Measurements from ENCODE around the gene NDST1. TPM values are rescaled to one million over a fixed set of nuclear protein-coding genes. Genes with fewer than 3 reads are reported as not detected.

Gene NDST1
- total and polyA plus RNA-seq, 2 of the 8 experiments (the other 6 are each of a cell fraction or from before 2014, with no cell fraction given), result 27.0 to 72.0 TPM

DNA sequence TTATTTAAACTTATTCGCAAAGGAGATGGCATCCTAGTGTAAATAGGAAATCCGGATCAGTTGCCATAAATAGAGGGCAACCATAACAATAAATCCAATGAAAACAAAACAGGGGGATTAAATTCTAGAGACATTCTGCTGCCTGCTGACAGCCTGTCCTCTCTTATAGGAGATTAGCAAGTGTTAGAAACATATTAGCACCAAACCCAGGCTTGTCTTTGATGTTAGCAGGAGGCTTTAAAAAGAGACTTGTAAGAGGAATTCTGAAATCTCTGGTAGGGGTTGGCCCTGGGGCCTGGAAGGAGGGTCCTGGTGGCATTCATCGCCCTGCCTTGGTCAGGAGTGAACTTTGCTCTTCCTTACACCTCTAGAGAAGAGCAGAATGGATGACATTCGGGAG, 21.6 kb downstream of the NDST1 start:
- H3K4me1 ChIP-seq (replicated peaks in 1 of 4; ENCODE audit: control insufficient read depth in 3 of 4, insufficient read depth in 4 of 4, low read length in 3 of 4), result peaks cover 7 to 18% (median 13%) of the 10 kb centered on the region in 4 experiments
- FAIRE-seq, result no peak
- H3K27ac ChIP-seq (ENCODE audit: low read depth, low read length), result no peak overlapping the region
- H2BK15ac ChIP-seq (ENCODE audit: low read length), result no peak overlapping the region
- no peak overlapping the region for H4K8ac ChIP-seq (ENCODE audit: extremely low read depth, insufficient read depth, low read length)
- H3K18ac ChIP-seq (ENCODE audit: extremely low read depth, low read length), result no peak overlapping the region
- H3K4me3 ChIP-seq (ENCODE audit: extremely low read depth in 1 of 4, insufficient read depth in 2 of 4, low read depth in 3 of 4, low read length in 4 of 4), result no peak overlapping the region
- no peak overlapping the region for H2BK5ac ChIP-seq (ENCODE audit: low read depth, low read length)
- no peak overlapping the region for H2BK120ac ChIP-seq (replicated peaks; ENCODE audit: low read depth, low read length)
- peaks cover 0 to 27% of the 10 kb centered on the region in 2 experiments; a peak in 2 of 4 replicates for H3K79me2 ChIP-seq (ENCODE audit: control insufficient read depth in 1 of 2, insufficient read depth in 2 of 2, low read length in 2 of 2)
- no peak overlapping the region for H3K4ac ChIP-seq (replicated peaks; ENCODE audit: insufficient read length, low read depth, low read length)
- ChIA-PET POLR2A (ENCODE audit: partially characterized antibody) (interaction anchor here (0.8 to 2.0 kb wide), 9 partner anchors 18 to 87 kb away, joined by 3 to 7 read pairs (median 4); no protein-coding TSS in a partner anchor), CTCF (ENCODE audit: partially characterized antibody) (interaction anchor here (1.1 to 15.3 kb wide), 7 partner anchors 10 to 80 kb away, joined by 3 to 229 read pairs (median 11); partner anchors contain the start of gene NDST1)
- no peak overlapping the region for H2BK12ac ChIP-seq (ENCODE audit: low read depth, low read length)
- H3K79me1 ChIP-seq (ENCODE audit: low read depth, low read length), result peaks cover 15% of the 10 kb centered on the region
- no peak overlapping the region for H2AFZ ChIP-seq (ENCODE audit: low read length)
- H2BK20ac ChIP-seq (ENCODE audit: low read length), result no peak overlapping the region
- no peak overlapping the region for H3K56ac ChIP-seq (replicated peaks; ENCODE audit: insufficient read length, low read depth, low read length)
- H4K5ac ChIP-seq (ENCODE audit: insufficient read length, low read depth, low read length), result no peak overlapping the region
- H4K20me1 ChIP-seq (replicated peaks in 1 of 2; ENCODE audit: control insufficient read depth in 1 of 2, insufficient read depth in 2 of 2, low read length in 2 of 2), result peaks cover 15 to 30% of the 10 kb centered on the region in 2 experiments
- no peak overlapping the region; the same call in 1 of the 2 replicates for H2AK5ac ChIP-seq (ENCODE audit: low read depth, low read length)
- no peak overlapping the region for H3K9ac ChIP-seq (replicated peaks in 1 of 4; ENCODE audit: extremely low read depth in 1 of 4, low read depth in 3 of 4, low read length in 3 of 4)
- no peak overlapping the region for H3K23ac ChIP-seq (ENCODE audit: insufficient read length)
- no peaks in the 10 kb centered on the region for H3K27me3 ChIP-seq (replicated peaks in 1 of 4; ENCODE audit: control insufficient read depth in 3 of 4, extremely low read depth in 1 of 4, insufficient read depth in 3 of 4, low read length in 3 of 4)
- H3K9me3 ChIP-seq (ENCODE audit: insufficient read depth in 2 of 2, low read depth in 1 of 2, low read length in 1 of 2), result no peaks in the 10 kb centered on the region
- H3K4me2 ChIP-seq (ENCODE audit: insufficient read depth in 1 of 2, low read depth in 2 of 2, low read length in 2 of 2), result peak overlapping the region in 1 of 2 experiments; percentile 26; a peak in 1 of 4 replicates
- H3K14ac ChIP-seq (ENCODE audit: insufficient read length), result no peak overlapping the region
- 71% methylated on average over 4 of the region's 4 CpGs; no CpG with 5 or more reads in 1 of the 2 experiments for WGBS, 2 experiments (ENCODE audit: extremely low coverage in 1 of 2, insufficient coverage in 1 of 2, insufficient read length in 1 of 2, insufficient replicate concordance in 2 of 2, low coverage in 1 of 2, low lambda C conversion rate in 2 of 2, missing lambda C conversion rate in 1 of 2)
- no peak for DNase-seq (ENCODE audit: low read depth in 1 of 2, low spot score in 2 of 2)
- H4K91ac ChIP-seq (replicated peaks; ENCODE audit: insufficient read length, low read length), result no peak overlapping the region
- peaks cover 0 to 26% (median 9%) of the 10 kb centered on the region in 4 experiments; a peak in 6 of 8 replicates for H3K36me3 ChIP-seq (ENCODE audit: control insufficient read depth in 2 of 4, insufficient read depth in 4 of 4, low read length in 3 of 4)
- no peaks in the 10 kb centered on the region for H3K23me2 ChIP-seq (ENCODE audit: low read depth, low read length)
- TF ChIP-seq CTBP2 (IDR thresholded peaks at IDR 0.05; ENCODE audit: borderline replicate concordance, insufficient read depth, insufficient read length, low read length), result no peak
- no peak for TF ChIP-seq YY1 (IDR thresholded peaks at IDR 0.05; ENCODE audit: low read depth, low read length)
- no peak for TF ChIP-seq TAF7 (optimal IDR thresholded peaks at IDR 0.05; ENCODE audit: borderline replicate concordance, low read depth, low read length)
- no peak for TF ChIP-seq ASH2L (IDR thresholded peaks at IDR 0.05; ENCODE audit: low read length)
- no peak for TF ChIP-seq CEBPB (IDR thresholded peaks at IDR 0.05; ENCODE audit: low read depth, low read length)
- TF ChIP-seq PHF8 (conservative IDR thresholded peaks at IDR 0.05; ENCODE audit: low read depth, low read length), result no peak
- TF ChIP-seq CREB1 (IDR thresholded peaks at IDR 0.05), result no peak
- no peak for TF ChIP-seq SP2 (IDR thresholded peaks at IDR 0.05; ENCODE audit: low read length)
- no peak for TF ChIP-seq RAD21 (IDR thresholded peaks at IDR 0.05 in 1 of 2, conservative IDR thresholded peaks at IDR 0.05 in 1 of 2; ENCODE audit: low read depth in 2 of 2, low read length in 2 of 2)
- no peak for TF ChIP-seq CHD1 (IDR thresholded peaks at IDR 0.05; ENCODE audit: low read depth, low read length)
- TF ChIP-seq HDAC6 (IDR thresholded peaks at IDR 0.05; ENCODE audit: low read depth, low read length), result no peak
- TF ChIP-seq, protein P1, sequence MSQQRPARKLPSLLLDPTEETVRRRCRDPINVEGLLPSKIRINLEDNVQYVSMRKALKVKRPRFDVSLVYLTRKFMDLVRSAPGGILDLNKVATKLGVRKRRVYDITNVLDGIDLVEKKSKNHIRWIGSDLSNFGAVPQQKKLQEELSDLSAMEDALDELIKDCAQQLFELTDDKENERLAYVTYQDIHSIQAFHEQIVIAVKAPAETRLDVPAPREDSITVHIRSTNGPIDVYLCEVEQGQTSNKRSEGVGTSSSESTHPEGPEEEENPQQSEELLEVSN (IDR thresholded peaks at IDR 0.05), result no peak
- no peak for TF ChIP-seq BRCA1 (IDR thresholded peaks at IDR 0.05; ENCODE audit: low read depth, low read length)
- no peak for TF ChIP-seq BACH1 (IDR thresholded peaks at IDR 0.05; ENCODE audit: low read length)
